ENCODE data around the gene CNOT6L. TPM values are rescaled to one million over a fixed set of nuclear protein-coding genes. Genes with fewer than 3 reads are reported as not detected.

CNOT6L gene
- polyA plus RNA-seq, 1 of the 3 experiments (the other 2 are of a cell fraction) = 2.8 TPM

DNA sequence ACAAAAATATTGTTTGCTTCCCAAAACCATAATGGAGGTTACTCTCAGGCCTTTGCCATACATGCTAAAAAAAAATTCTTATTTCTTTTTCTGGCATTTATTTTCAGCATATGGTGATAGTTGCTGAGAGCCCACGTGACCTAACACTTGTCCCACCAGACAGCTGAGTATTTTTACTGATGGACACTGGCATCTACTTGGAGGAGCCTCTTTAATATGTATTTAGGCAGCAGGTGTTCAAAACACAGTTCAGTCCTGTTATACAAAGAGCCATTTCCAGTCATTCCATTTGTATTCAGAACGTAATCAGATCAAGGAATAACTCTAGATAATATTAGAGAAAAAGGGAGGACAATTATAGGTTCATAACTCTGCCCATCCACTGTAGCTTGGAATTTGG, 118.0 kb downstream of the CNOT6L start:
- H4K20me1 ChIP-seq (ENCODE audit: insufficient read depth) = no peaks in the 10 kb centered on the region
- H3K27me3 ChIP-seq (ENCODE audit: insufficient read depth) = no peaks in the 10 kb centered on the region
- no peak overlapping the region for H3K27ac ChIP-seq (ENCODE audit: low read depth in 2 of 2, low read length in 1 of 2)
- no peak overlapping the region for H2AFZ ChIP-seq (ENCODE audit: low read depth)
- H3K9ac ChIP-seq = no peak overlapping the region
- H3K9me2 ChIP-seq = no peaks in the 10 kb centered on the region
- no peak for DNase-seq
- no peak overlapping the region for H3K4me3 ChIP-seq (ENCODE audit: low read depth in 2 of 2, low read length in 1 of 2)
- H3K79me2 ChIP-seq (ENCODE audit: insufficient read depth) = no peaks in the 10 kb centered on the region
- no peaks in the 10 kb centered on the region for H3K36me3 ChIP-seq (replicated peaks in 1 of 2; ENCODE audit: control insufficient read depth in 1 of 2, insufficient read depth in 2 of 2, low read length in 1 of 2)
- peaks cover 2 to 9% of the 10 kb centered on the region in 2 experiments; a peak in 2 of 4 replicates for H3K4me1 ChIP-seq (ENCODE audit: control insufficient read depth in 1 of 2, insufficient read depth in 2 of 2, low read depth in 1 of 2, low read length in 1 of 2)
- no peak for TF ChIP-seq ELF1 (IDR thresholded peaks at IDR 0.05)
- no peaks in the 10 kb centered on the region for H3K9me3 ChIP-seq
- no peak overlapping the region for H3K4me2 ChIP-seq
- WGBS (ENCODE audit: low lambda C conversion rate) = 58% methylated on average over 2 of the region's 2 CpGs
- POLR2A ChIA-PET = no interaction called here
- no peaks in the 10 kb centered on the region for H3F3A ChIP-seq (replicated peaks; ENCODE audit: insufficient read depth)
- CTCF ChIA-PET = no interaction called here

DNA sequence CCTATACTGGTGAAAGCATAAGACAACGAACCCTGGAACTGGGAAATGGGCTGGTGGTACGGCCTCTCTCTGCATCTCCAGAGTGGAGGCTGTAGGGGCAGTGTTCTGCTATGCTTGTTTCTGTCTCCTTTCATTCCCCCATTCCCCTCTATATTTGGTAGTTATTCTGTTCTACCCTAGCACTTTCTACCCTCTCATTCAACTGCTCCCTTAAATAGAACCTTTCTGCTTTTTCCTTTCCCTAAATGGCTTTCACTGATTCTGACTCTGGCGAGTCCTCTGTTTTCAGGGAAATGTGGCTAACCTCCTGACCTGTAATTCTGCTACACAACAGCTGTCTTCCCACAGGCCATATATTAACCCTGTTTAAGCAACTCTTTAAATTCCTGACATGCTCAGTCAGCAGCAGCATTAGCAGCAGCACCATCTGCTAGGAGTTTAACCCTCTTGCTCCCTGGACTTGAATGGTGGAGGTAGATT, 119.4 kb downstream of the CNOT6L start:
- Histone ChIP-seq H3K9ac (no peak overlapping the region), H3F3A (replicated peaks; ENCODE audit: insufficient read depth) (peaks cover 4% of the 10 kb centered on the region), H3K4me2 (peak overlapping the region; percentile 27; the same call in 1 of the 2 replicates), H3K36me3 (replicated peaks in 1 of 2; ENCODE audit: control insufficient read depth in 1 of 2, insufficient read depth in 2 of 2, low read length in 1 of 2) (no peaks in the 10 kb centered on the region), H3K9me3 (no peaks in the 10 kb centered on the region), H3K4me1 (ENCODE audit: control insufficient read depth in 1 of 2, insufficient read depth in 2 of 2, low read depth in 1 of 2, low read length in 1 of 2) (peaks cover 9 to 10% of the 10 kb centered on the region in 2 experiments; a peak in 2 of 4 replicates), H3K4me3 (ENCODE audit: low read depth in 2 of 2, low read length in 1 of 2) (no peak overlapping the region), H3K27me3 (ENCODE audit: insufficient read depth) (no peaks in the 10 kb centered on the region), H4K20me1 (ENCODE audit: insufficient read depth) (no peaks in the 10 kb centered on the region), H3K79me2 (ENCODE audit: insufficient read depth) (no peaks in the 10 kb centered on the region), H2AFZ (ENCODE audit: low read depth) (peak overlapping the region; percentile 54; the same call in 1 of the 2 replicates), H3K9me2 (no peaks in the 10 kb centered on the region), H3K27ac (ENCODE audit: low read depth in 2 of 2, low read length in 1 of 2) (peak overlapping the region in 1 of 2 experiments; percentile 51; a peak in 1 of 4 replicates)
- DNase-seq = peak; percentile 24
- POLR2A ChIA-PET = no interaction called here
- 43% methylated on average over 3 of the region's 3 CpGs for WGBS (ENCODE audit: low lambda C conversion rate)
- CTCF ChIA-PET = interaction anchor here (0.7 to 1.5 kb wide), 2 partner anchors 118 to 453 kb away, joined by 3 read pairs; no protein-coding TSS in a partner anchor
- TF ChIP-seq ELF1 (IDR thresholded peaks at IDR 0.05) (no peak), TAF1 (IDR thresholded peaks at IDR 0.05; ENCODE audit: borderline replicate concordance, low read depth, low read length) (no peak), TEAD4 (IDR thresholded peaks at IDR 0.05; ENCODE audit: borderline replicate concordance, insufficient read depth) (peak; percentile 30; the same call in 1 of the 2 replicates), SMC3 (IDR thresholded peaks at IDR 0.05; ENCODE audit: low read depth, low read length) (no peak), FOXM1 (IDR thresholded peaks at IDR 0.05; ENCODE audit: low read depth) (no peak), GABPA (IDR thresholded peaks at IDR 0.05; ENCODE audit: low read depth) (no peak), CHD2 (IDR thresholded peaks at IDR 0.05; ENCODE audit: low read length, partially characterized antibody) (no peak), MXI1 (IDR thresholded peaks at IDR 0.05; ENCODE audit: low read depth, low read length) (peak; percentile 27; the same call in 1 of the 2 replicates), POLR2AphosphoS5 (IDR thresholded peaks at IDR 0.05; ENCODE audit: low read depth, low read length) (peak; percentile 25; the same call in 1 of the 2 replicates), RXRA (IDR thresholded peaks at IDR 0.05; ENCODE audit: borderline replicate concordance, low read depth) (no peak), NRF1 (IDR thresholded peaks at IDR 0.05; ENCODE audit: low read depth, low read length) (no peak), RCOR1 (IDR thresholded peaks at IDR 0.05; ENCODE audit: low read length) (peak; percentile 91), EP300 (IDR thresholded peaks at IDR 0.05; ENCODE audit: borderline replicate concordance in 1 of 2, low read depth in 1 of 2, low read length in 1 of 2) (peak in 1 of 2 experiments; percentile 39; a peak in 2 of 4 replicates), YY1 (IDR thresholded peaks at IDR 0.05; ENCODE audit: low read depth) (no peak), SIN3A (IDR thresholded peaks at IDR 0.05; ENCODE audit: borderline replicate concordance, low read depth, low read length) (0 out of 2 replicates have a peak, but pooled peaks have one; percentile 27), JUND (IDR thresholded peaks at IDR 0.05) (peak; percentile 24; the same call in 1 of the 2 replicates), FOSL2 (IDR thresholded peaks at IDR 0.05; ENCODE audit: borderline replicate concordance, low read depth) (no peak; the same call in 1 of the 2 replicates), RFX5 (IDR thresholded peaks at IDR 0.05; ENCODE audit: low read length) (no peak), MEF2A (IDR thresholded peaks at IDR 0.05; ENCODE audit: borderline replicate concordance, low read depth) (no peak), EZH2phosphoT487 (IDR thresholded peaks at IDR 0.05; ENCODE audit: borderline replicate concordance, low read depth) (no peak), NFIC (IDR thresholded peaks at IDR 0.05; ENCODE audit: borderline replicate concordance) (no peak), FOXJ3 (CRISPR knock-in tag; IDR thresholded peaks at IDR 0.05) (no peak)
- TF ChIP-seq, protein P1, sequence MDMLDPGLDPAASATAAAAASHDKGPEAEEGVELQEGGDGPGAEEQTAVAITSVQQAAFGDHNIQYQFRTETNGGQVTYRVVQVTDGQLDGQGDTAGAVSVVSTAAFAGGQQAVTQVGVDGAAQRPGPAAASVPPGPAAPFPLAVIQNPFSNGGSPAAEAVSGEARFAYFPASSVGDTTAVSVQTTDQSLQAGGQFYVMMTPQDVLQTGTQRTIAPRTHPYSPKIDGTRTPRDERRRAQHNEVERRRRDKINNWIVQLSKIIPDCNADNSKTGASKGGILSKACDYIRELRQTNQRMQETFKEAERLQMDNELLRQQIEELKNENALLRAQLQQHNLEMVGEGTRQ (IDR thresholded peaks at IDR 0.05; ENCODE audit: borderline replicate concordance, low read depth, low read length) = no peak
- TF ChIP-seq, protein P2, sequence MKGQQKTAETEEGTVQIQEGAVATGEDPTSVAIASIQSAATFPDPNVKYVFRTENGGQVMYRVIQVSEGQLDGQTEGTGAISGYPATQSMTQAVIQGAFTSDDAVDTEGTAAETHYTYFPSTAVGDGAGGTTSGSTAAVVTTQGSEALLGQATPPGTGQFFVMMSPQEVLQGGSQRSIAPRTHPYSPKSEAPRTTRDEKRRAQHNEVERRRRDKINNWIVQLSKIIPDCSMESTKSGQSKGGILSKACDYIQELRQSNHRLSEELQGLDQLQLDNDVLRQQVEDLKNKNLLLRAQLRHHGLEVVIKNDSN (IDR thresholded peaks at IDR 0.05; ENCODE audit: borderline replicate concordance, low read depth) = no peak
- TF ChIP-seq, protein P3, sequence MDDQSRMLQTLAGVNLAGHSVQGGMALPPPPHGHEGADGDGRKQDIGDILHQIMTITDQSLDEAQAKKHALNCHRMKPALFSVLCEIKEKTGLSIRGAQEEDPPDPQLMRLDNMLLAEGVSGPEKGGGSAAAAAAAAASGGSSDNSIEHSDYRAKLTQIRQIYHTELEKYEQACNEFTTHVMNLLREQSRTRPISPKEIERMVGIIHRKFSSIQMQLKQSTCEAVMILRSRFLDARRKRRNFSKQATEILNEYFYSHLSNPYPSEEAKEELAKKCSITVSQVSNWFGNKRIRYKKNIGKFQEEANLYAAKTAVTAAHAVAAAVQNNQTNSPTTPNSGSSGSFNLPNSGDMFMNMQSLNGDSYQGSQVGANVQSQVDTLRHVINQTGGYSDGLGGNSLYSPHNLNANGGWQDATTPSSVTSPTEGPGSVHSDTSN (IDR thresholded peaks at IDR 0.05) = peak; percentile 71
- TF ChIP-seq, protein P4, sequence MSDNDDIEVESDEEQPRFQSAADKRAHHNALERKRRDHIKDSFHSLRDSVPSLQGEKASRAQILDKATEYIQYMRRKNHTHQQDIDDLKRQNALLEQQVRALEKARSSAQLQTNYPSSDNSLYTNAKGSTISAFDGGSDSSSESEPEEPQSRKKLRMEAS (IDR thresholded peaks at IDR 0.05; ENCODE audit: low read depth) = no peak
